Vagina (tissue), 2 donors: ENCODE data around the gene DPYD. TPM values are rescaled to one million over a fixed set of nuclear protein-coding genes. Genes with fewer than 3 reads are reported as not detected.

Experiments used
- DNase-seq, 2 donors: peaks; one replicate each; pipeline ENCODE4 v3.0.0-alpha.2; 2017; ENCODE audit errors: extremely low spot score in 2 of 2
- H3K27ac ChIP-seq: fragments of 200-600 bp; sonication (generic); one replicate; pipeline ENCODE4 v1.5.1; 2019
- H3K27me3 ChIP-seq: fragments of 200-600 bp; sonication (generic); one replicate; pipeline ENCODE4 v1.5.1; 2019
- H3K36me3 ChIP-seq, 2 donors: fragments of 200-600 bp; sonication (generic); one replicate each; pipeline ENCODE4 v1.5.1; 2017 to 2019
- H3K4me1 ChIP-seq: fragments of 200-600 bp; sonication (generic); one replicate; pipeline ENCODE4 v1.5.1; 2019
- H3K4me3 ChIP-seq, 2 donors: fragments of 200-600 bp; sonication (generic); 1 replicate in 1 of 2; 2 replicates in 1 of 2; pipeline ENCODE4 v1.5.1; 2016 to 2019
- H3K9me3 ChIP-seq: fragments of 200-600 bp; sonication (generic); one replicate; pipeline ENCODE4 v1.5.1; 2019
- POLR2A ChIP-seq, 2 donors: fragments of 450-650 bp; IDR thresholded peaks; one replicate each; pipeline ENCODE4 v1.6.1; 2017; ENCODE audit warnings: antibody characterized with exemption in 2 of 2, mild to moderate bottlenecking in 2 of 2, moderate library complexity in 2 of 2
- POLR2AphosphoS5 ChIP-seq, 2 donors: sonication (generic); formaldehyde crosslinking; IDR thresholded peaks; one replicate each; pipeline ENCODE4 v1.9.0; 2017; ENCODE audit warnings: antibody characterized with exemption in 2 of 2, mild to moderate bottlenecking in 2 of 2, low read depth in 1 of 2; ENCODE audit not compliant: insufficient read depth in 1 of 2
- intact Hi-C: fragments of 100-400 bp; cut with DNase I; formaldehyde crosslinking; loops from one replicate; pipeline ENCODE4 v1.15.1; 2023
- total RNA-seq: library from RNA; depleted of rRNA; stranded (reverse); fragments of >200 nt; gene quantifications from one replicate; pipeline ENCODE4 v1.2.3, GENCODE V29; 2016
- TF ChIP-seq, protein P1 (sequence below), 3 experiments: fragments of 450-650 bp in 2 of 3; fragments of 200-600 bp in 1 of 3; sonication (generic) in 1 of 3; IDR thresholded peaks; one replicate each; pipeline ENCODE4 v1.5.1; 2017 to 2019; ENCODE audit warnings: antibody characterized with exemption in 3 of 3, mild to moderate bottlenecking in 2 of 3, moderate library complexity in 2 of 3

DPYD gene
- total RNA-seq, 1 donor from 2014 or later = 45.7 TPM

DNA sequence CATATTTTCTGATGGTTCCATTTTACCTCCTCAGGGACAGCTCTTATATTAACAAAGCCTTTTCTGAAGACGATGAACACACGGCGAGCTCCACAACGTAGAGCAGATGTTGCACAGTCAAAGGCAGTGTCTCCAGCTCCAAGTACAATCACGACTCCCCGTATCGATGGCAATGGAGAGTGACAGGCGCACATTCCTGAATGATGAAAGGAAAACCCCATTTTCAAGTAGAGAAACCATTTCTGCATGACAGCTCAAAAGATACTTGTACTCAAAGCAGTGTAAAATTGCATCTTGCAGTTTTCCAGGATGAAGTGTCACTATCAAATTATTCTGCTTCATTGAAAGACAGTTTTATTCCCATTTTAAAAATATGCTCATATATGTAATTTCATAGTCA, 327.6 kb downstream of the DPYD start:
- Histone ChIP-seq H3K27ac (no peak overlapping the region), H3K4me1 (no peaks in the 10 kb centered on the region), H3K4me3 (no peak overlapping the region), H3K9me3 (no peaks in the 10 kb centered on the region), H3K36me3 (peaks cover 0 to 20% of the 10 kb centered on the region in 2 donors), H3K27me3 (no peaks in the 10 kb centered on the region)
- TF ChIP-seq POLR2A (IDR thresholded peaks at IDR 0.05) = no peak
- TF ChIP-seq POLR2AphosphoS5 (IDR thresholded peaks at IDR 0.05; ENCODE audit: insufficient read depth in 1 of 2, low read depth in 1 of 2) = no peak
- TF ChIP-seq, protein P1, sequence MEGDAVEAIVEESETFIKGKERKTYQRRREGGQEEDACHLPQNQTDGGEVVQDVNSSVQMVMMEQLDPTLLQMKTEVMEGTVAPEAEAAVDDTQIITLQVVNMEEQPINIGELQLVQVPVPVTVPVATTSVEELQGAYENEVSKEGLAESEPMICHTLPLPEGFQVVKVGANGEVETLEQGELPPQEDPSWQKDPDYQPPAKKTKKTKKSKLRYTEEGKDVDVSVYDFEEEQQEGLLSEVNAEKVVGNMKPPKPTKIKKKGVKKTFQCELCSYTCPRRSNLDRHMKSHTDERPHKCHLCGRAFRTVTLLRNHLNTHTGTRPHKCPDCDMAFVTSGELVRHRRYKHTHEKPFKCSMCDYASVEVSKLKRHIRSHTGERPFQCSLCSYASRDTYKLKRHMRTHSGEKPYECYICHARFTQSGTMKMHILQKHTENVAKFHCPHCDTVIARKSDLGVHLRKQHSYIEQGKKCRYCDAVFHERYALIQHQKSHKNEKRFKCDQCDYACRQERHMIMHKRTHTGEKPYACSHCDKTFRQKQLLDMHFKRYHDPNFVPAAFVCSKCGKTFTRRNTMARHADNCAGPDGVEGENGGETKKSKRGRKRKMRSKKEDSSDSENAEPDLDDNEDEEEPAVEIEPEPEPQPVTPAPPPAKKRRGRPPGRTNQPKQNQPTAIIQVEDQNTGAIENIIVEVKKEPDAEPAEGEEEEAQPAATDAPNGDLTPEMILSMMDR (IDR thresholded peaks at IDR 0.05) = no peak
- intact Hi-C loops = no loop called here
- DNase-seq = no peak

DNA sequence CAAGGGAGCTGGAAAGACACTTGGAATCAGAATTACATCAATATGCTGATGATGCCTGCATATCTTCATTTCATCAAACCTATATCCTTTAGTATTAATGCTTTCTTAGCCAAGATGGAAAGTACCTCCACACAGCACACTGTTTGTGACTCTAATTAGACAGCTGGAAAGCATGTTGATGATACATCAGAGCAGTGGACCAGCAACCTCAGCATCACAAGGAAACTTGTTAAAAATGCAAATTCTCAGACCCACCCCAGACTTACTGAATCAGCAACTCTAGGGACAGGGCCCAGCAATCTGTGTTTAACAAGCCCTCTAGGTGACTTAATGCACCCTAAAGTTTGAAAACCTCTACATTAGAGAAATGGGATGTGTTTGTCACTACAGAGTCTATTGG, 332.1 kb downstream of the DPYD start:
- peaks cover 0 to 11% of the 10 kb centered on the region in 2 donors for H3K36me3 ChIP-seq
- TF ChIP-seq POLR2A (IDR thresholded peaks at IDR 0.05) (no peak), POLR2AphosphoS5 (IDR thresholded peaks at IDR 0.05; ENCODE audit: insufficient read depth in 1 of 2, low read depth in 1 of 2) (no peak)
- TF ChIP-seq, protein P1 (IDR thresholded peaks at IDR 0.05) = no peak
- no peak for DNase-seq
- no peaks in the 10 kb centered on the region for H3K4me1 ChIP-seq
- no peaks in the 10 kb centered on the region for H3K27me3 ChIP-seq
- no peaks in the 10 kb centered on the region for H3K9me3 ChIP-seq
- intact Hi-C loops = no loop called here
- H3K27ac ChIP-seq = no peak overlapping the region
- H3K4me3 ChIP-seq = no peak overlapping the region

DNA sequence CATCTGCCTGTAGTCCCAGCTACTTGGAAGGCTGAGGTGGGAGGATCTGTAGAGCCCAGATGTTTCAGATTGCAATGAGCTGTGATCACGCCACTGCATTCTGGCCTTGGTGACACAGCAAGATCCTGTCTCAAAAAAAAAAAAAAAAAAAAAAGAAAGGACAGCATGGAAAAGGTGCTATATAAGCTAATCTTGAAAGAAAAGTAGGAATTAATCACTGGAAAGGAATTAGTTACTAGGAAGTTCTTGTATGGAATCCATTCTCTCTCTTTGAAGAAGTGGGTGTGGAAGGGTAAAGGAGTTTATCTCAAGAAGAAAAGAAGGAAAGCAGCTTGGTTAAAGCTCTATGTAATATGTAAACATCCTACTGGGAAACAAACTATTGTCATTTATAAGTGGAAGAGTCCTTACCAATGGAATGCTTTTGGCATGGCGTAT, 339.2 kb downstream of the DPYD start:
- TF ChIP-seq POLR2A (IDR thresholded peaks at IDR 0.05) (no peak), POLR2AphosphoS5 (IDR thresholded peaks at IDR 0.05; ENCODE audit: insufficient read depth in 1 of 2, low read depth in 1 of 2) (no peak)
- TF ChIP-seq, protein P1 (IDR thresholded peaks at IDR 0.05) = no peak
- H3K4me3 ChIP-seq = no peak overlapping the region
- intact Hi-C loops = no loop called here
- H3K9me3 ChIP-seq = no peaks in the 10 kb centered on the region
- H3K27ac ChIP-seq = no peak overlapping the region
- no peaks in the 10 kb centered on the region for H3K27me3 ChIP-seq
- H3K36me3 ChIP-seq = peaks cover 0 to 6% of the 10 kb centered on the region in 2 donors
- no peak for DNase-seq
- no peaks in the 10 kb centered on the region for H3K4me1 ChIP-seq

DNA sequence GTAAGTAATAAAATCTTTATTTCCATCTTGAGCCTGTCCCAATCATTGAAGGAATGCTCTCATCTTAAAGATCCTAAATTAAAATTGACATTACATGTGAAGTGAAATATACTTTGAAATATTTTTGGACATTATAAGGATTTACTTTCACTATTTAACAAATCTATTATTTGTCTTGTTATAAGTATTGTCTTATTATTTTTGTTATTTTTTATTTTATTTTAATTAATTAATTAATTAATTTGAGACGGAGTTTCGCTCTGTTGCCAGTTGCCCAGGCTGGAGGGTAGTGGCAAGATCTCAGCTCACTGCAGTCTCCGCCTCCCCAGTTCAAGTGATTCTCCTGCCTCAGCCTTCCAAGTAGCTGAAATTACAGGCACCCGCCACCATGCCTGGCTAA, 343.2 kb downstream of the DPYD start:
- Histone ChIP-seq H3K27me3 (no peaks in the 10 kb centered on the region), H3K27ac (no peak overlapping the region), H3K4me3 (no peak overlapping the region), H3K4me1 (no peaks in the 10 kb centered on the region), H3K36me3 (peaks cover 0 to 6% of the 10 kb centered on the region in 2 donors), H3K9me3 (no peaks in the 10 kb centered on the region)
- DNase-seq = no peak
- TF ChIP-seq, protein P1 (IDR thresholded peaks at IDR 0.05) = no peak
- TF ChIP-seq POLR2A (IDR thresholded peaks at IDR 0.05) = no peak
- no peak for TF ChIP-seq POLR2AphosphoS5 (IDR thresholded peaks at IDR 0.05; ENCODE audit: insufficient read depth in 1 of 2, low read depth in 1 of 2)
- intact Hi-C loops = no loop called here

DNA sequence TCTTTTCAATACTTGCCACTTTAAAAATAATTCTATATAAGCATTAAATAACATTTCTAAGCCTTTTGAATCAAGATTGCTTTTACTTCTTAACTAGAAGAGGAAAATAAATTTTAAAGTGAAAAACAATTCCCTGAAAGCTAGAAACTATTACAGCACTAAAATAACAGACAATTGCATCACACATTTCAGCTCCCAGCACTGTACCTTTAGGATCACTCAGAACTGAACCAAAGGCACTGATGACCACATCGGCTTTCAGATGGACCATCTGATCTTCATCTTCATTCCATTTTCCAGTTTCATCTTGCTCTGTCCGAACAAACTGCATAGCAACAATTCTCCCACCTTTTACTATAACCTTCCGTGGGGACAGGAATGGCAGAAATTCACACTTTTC, 347.3 kb downstream of the DPYD start:
- DNase-seq = no peak
- intact Hi-C loops = no loop called here
- no peak overlapping the region for H3K4me3 ChIP-seq
- no peaks in the 10 kb centered on the region for H3K9me3 ChIP-seq
- TF ChIP-seq POLR2AphosphoS5 (IDR thresholded peaks at IDR 0.05; ENCODE audit: insufficient read depth in 1 of 2, low read depth in 1 of 2) (no peak), POLR2A (IDR thresholded peaks at IDR 0.05) (no peak)
- TF ChIP-seq, protein P1 (IDR thresholded peaks at IDR 0.05) = no peak
- H3K27ac ChIP-seq = no peak overlapping the region
- no peaks in the 10 kb centered on the region for H3K36me3 ChIP-seq
- no peaks in the 10 kb centered on the region for H3K27me3 ChIP-seq
- no peaks in the 10 kb centered on the region for H3K4me1 ChIP-seq
